ENCODE data around the gene CHST10.

- no peak for TF ChIP-seq POLR2A (IDR thresholded peaks at IDR 0.05)
- TF ChIP-seq CTCF (IDR thresholded peaks at IDR 0.05): no peak
These were observed 8.5 kb downstream of the CHST10 start for GRCh38 chr2:100408941-100409340.

Data from heart left ventricle (tissue), 13 donors.